Right lobe of liver (tissue), 6 donors: ENCODE results near the gene CYREN. TPM values are rescaled to one million over a fixed set of nuclear protein-coding genes. Genes with fewer than 3 reads are reported as not detected.

Experiments
- ATAC-seq, 4 donors: fragments of 200-7000 bp; cut with Tn5 transposase; one replicate each; pipeline ENCODE4 v1.9.1; 2020; ENCODE audit warnings: mild to moderate bottlenecking in 4 of 4, moderate library complexity in 4 of 4
- DNase-seq, 3 donors: peaks; one replicate each; pipeline ENCODE4 v3.0.0-alpha.2; 2020
- H3K27ac ChIP-seq, 3 donors: fragments of 200-600 bp; one replicate each; pipeline ENCODE4 v1.8.0; 2022
- H3K27me3 ChIP-seq, 2 donors: fragments of 200-600 bp; one replicate each; pipeline ENCODE4 v1.8.0; 2022
- H3K36me3 ChIP-seq, 4 donors: fragments of 200-600 bp; sonication (generic) in 1 of 4; one replicate each; pipeline versions ENCODE4 v1.5.1 to v1.8.0; 2017 to 2022; ENCODE audit warnings: control low read depth in 1 of 4
- H3K4me1 ChIP-seq, 4 donors: fragments of 200-600 bp; sonication (generic) in 1 of 4; one replicate each; pipeline versions ENCODE4 v1.5.1 to v1.8.0; 2017 to 2022; ENCODE audit warnings: control low read depth in 1 of 4
- H3K4me3 ChIP-seq, 3 donors: fragments of 200-600 bp; one replicate each; pipeline ENCODE4 v1.8.0; 2022
- H3K9me3 ChIP-seq, 4 donors: fragments of 200-600 bp; sonication (generic) in 1 of 4; one replicate each; pipeline versions ENCODE4 v1.5.1 to v1.8.0; 2017 to 2022; ENCODE audit warnings: control low read depth in 1 of 4
- CTCF ChIP-seq, 4 donors: fragments of 200-600 bp in 3 of 4; fragments of 450-650 bp in 1 of 4; IDR thresholded peaks; one replicate each; pipeline versions ENCODE4 v1.5.1 to v1.8.0; 2016 to 2022; ENCODE audit warnings: antibody characterized with exemption in 4 of 4, mild to moderate bottlenecking in 2 of 4
- POLR2A ChIP-seq: fragments of 450-650 bp; IDR thresholded peaks from one replicate; pipeline ENCODE4 v1.6.1; 2017; ENCODE audit warnings: antibody characterized with exemption, mild to moderate bottlenecking
- WGBS: methylation state at CpG from one replicate; pipeline ENCODE4 v1.1.6; 2018; ENCODE audit warnings: low coverage, low lambda C conversion rate; ENCODE audit not compliant: insufficient coverage; ENCODE audit errors: missing lambda C conversion rate; 5-methylcytosine and 5-hydroxymethylcytosine counted together
- intact Hi-C, 2 donors: fragments of 100-400 bp; cut with DNase I; formaldehyde crosslinking; loops; one replicate each; pipeline versions ENCODE4 v1.11.2 to v1.14.1; 2022
- total RNA-seq, 6 experiments: library from RNA; depleted of rRNA in 2 of 6; stranded (reverse); fragments of >200 nt in 2 of 6; fragmentation: NEBNext Ultra II Directional in 3 of 6; extraction: Animal tissue kit (Norgen Biotek cat#: 25700) in 3 of 6; gene quantifications; one replicate each; pipeline versions ENCODE4 v1.1.0 to v1.2.4, GENCODE V29; 2016 to 2023
- donor health status: DM: no; HTN: yes; CAD: no.
- donor health status: DM: no; HTN: no; CAD: no.
- donor health status: DM: no; HTN: no; CAD: no.
- donor health status: DM: no; HTN: yes; CAD: no.
- donor health status: DM: no; HTN: yes; CAD: no.

CYREN gene
- total RNA-seq, 6 experiments from 2014 or later = 11.5 to 17.1 (median 15.0) TPM

- TF ChIP-seq POLR2A (no peak), CTCF (IDR thresholded peaks at IDR 0.05) (no peak)
- no peaks in the 10 kb centered on the region for H3K9me3 ChIP-seq
- peaks cover 0 to 7% (median 2%) of the 10 kb centered on the region in 4 donors for H3K36me3 ChIP-seq
- H3K4me3 ChIP-seq = no peak overlapping the region
- H3K27me3 ChIP-seq = no peaks in the 10 kb centered on the region
- H3K27ac ChIP-seq = no peak overlapping the region
- ATAC-seq (no peak), DNase-seq (no peak)
- 80% methylated on average over 7 of the region's 7 CpGs for WGBS
- H3K4me1 ChIP-seq = peaks cover 0 to 30% (median 7%) of the 10 kb centered on the region in 4 donors
- intact Hi-C loops = no loop called here
Observed at GRCh38 chr7:135209225-135209834, 38.8 kb upstream of the CYREN start.

- intact Hi-C loops = no loop called here
- H3K27ac ChIP-seq = peak overlapping the region in 1 of 3 donors; percentile 59
- peaks cover 0 to 16% (median 2%) of the 10 kb centered on the region in 4 donors for H3K36me3 ChIP-seq
- TF ChIP-seq CTCF (IDR thresholded peaks at IDR 0.05) (no peak), POLR2A (no peak)
- H3K9me3 ChIP-seq = no peaks in the 10 kb centered on the region
- WGBS = 52% methylated on average over 2 of the region's 6 CpGs
- peaks cover 0 to 30% (median 7%) of the 10 kb centered on the region in 4 donors for H3K4me1 ChIP-seq
- ATAC-seq (no peak), DNase-seq (no peak)
- H3K4me3 ChIP-seq = no peak overlapping the region
- H3K27me3 ChIP-seq = no peaks in the 10 kb centered on the region
Observed at GRCh38 chr7:135208102-135208793, 37.7 kb upstream of the CYREN start.

GRCh38 chr7:135207406-135208101, 37.0 kb upstream of the CYREN start:
- peak overlapping the region in 1 of 3 donors; percentile 59 for H3K27ac ChIP-seq
- H3K9me3 ChIP-seq = no peaks in the 10 kb centered on the region
- no peak for ATAC-seq
- intact Hi-C loops = no loop called here
- WGBS = 67% methylated on average over 5 of the region's 8 CpGs
- H3K4me1 ChIP-seq = peaks cover 0 to 30% (median 7%) of the 10 kb centered on the region in 4 donors
- DNase-seq = no peak
- H3K36me3 ChIP-seq = peaks cover 0 to 23% (median 2%) of the 10 kb centered on the region in 4 donors
- no peak for TF ChIP-seq CTCF (IDR thresholded peaks at IDR 0.05)
- no peak overlapping the region for H3K4me3 ChIP-seq
- no peaks in the 10 kb centered on the region for H3K27me3 ChIP-seq

- intact Hi-C loops = no loop called here
- H3K4me1 ChIP-seq = peaks cover 0 to 30% (median 7%) of the 10 kb centered on the region in 4 donors
- peak overlapping the region in 1 of 3 donors; percentile 59 for H3K27ac ChIP-seq
- H3K36me3 ChIP-seq = peaks cover 0 to 29% (median 2%) of the 10 kb centered on the region in 4 donors
- no peaks in the 10 kb centered on the region for H3K9me3 ChIP-seq
- peak in 1 of 4 donors; percentile 5 for ATAC-seq
- no peaks in the 10 kb centered on the region for H3K27me3 ChIP-seq
- WGBS = 25% methylated on average over 4 of the region's 7 CpGs
- H3K4me3 ChIP-seq = no peak overlapping the region
- no peak for DNase-seq
- no peak for TF ChIP-seq POLR2A
- TF ChIP-seq CTCF (IDR thresholded peaks at IDR 0.05) = no peak
Observed at GRCh38 chr7:135206941-135207391, 36.5 kb upstream of the CYREN start.
